GM12873 (cell line): Measurements from ENCODE around the gene EMC9.

Source experiments
- CTCF ChIP-seq: IDR thresholded peaks from 2 replicates; pipeline ENCODE4 v1.5.1; 2012; ENCODE audit warnings: low read depth, mild to moderate bottlenecking, moderate library complexity, low read length, control low read depth; ENCODE audit not compliant: insufficient read depth; ENCODE audit errors: missing control alignments

Gene EMC9

GRCh38 chr14:24123424-24124417 is 17.7 kb downstream of the EMC9 start:
- TF ChIP-seq CTCF: no peak

- TF ChIP-seq CTCF: no peak
Observed at GRCh38 chr14:24122898-24123297, 18.5 kb downstream of the EMC9 start.

GRCh38 chr14:24122416-24122815 is 19.0 kb downstream of the EMC9 start:
- TF ChIP-seq CTCF: no peak

GRCh38 chr14:24121210-24121609 is 20.2 kb downstream of the EMC9 start:
- no peak for TF ChIP-seq CTCF

- no peak for TF ChIP-seq CTCF
Observed at GRCh38 chr14:24119691-24120090, 21.7 kb downstream of the EMC9 start.

- no peak for TF ChIP-seq CTCF
Observed at GRCh38 chr14:24117179-24117578, 24.2 kb downstream of the EMC9 start.

- TF ChIP-seq CTCF: no peak
Observed at GRCh38 chr14:24116128-24116814, 25.1 kb downstream of the EMC9 start.
